HG03342 (cell line): ENCODE results near the gene PRTG.
"Not testable (repeated sequence)": the region's sequence is repeated elsewhere in the genome, so short reads cannot be mapped to it uniquely, and the experiment has no call there.

ENCODE experiments used
- ATAC-seq: cut with Tn5 transposase; IDR thresholded peaks from one replicate; pipeline ENCODE4 v1.9.1; 2021; ENCODE audit warnings: mild to moderate bottlenecking, moderate library complexity; ENCODE audit not compliant: unreplicated experiment

PRTG gene

GRCh38 chr15:55649058-55649423 is 93.9 kb downstream of the PRTG start:
- ATAC-seq, result no peak

DNA sequence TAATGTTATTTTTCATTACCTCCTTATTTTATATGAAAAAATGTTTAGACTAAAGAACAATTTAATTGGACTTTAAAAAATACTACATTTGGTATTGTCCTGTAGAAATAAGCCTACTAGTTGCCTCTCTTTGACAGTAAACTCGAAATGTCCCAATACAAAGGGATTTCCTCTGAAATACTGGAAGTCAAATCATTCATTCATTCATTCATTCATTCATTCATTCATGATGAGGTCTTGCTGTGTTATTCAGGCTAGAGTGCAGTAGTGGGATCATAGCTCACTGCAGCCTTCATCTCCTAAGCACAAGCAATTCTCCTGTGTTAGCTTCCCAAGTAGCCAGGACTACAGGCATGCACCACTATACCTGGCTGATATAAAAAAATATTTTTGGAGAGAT is 104.2 kb downstream of the PRTG start:
- no peak for ATAC-seq

DNA sequence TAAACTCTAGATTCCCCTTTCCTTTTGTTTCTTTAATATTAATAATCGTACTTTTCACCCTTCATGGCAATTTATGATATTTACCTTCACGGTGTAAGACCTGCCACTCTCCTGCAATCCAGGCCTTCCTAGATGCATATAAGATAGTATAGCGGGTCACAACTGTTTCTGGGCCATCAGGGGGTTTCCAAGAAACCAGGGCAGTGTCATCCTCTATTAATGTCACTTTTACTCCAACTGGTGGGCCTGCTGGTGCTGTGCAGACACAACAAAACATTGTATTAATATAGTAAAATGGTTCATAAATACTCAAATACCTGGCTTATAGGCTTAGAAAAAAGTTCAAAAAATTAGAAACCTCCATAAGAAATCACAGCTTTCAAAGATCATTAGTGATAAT is 105.9 kb downstream of the PRTG start:
- ATAC-seq, result no peak

GRCh38 chr15:55633731-55634130 is 109.2 kb downstream of the PRTG start:
- no peak for ATAC-seq

DNA sequence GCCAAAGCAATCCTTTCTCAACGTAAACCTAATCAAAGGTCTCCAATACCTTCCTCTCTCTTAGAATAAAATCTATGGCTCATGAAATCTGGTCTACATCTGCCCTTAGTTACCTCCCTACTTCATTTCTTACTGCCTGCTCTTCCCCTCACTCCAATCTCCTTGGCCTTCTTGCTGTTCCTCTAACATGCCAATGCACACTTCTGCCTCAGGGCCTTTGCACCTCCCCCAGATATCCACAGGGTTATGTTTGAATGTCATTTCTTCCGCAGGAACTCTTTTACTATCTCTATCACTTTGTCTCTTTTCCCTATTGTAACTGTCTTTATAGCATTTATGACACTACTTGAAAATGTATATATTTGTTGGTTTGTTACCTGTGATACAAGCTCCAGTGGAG is 110.5 kb downstream of the PRTG start:
- no peak for ATAC-seq

GRCh38 chr15:55630858-55631257 is 112.1 kb downstream of the PRTG start:
- no peak for ATAC-seq

DNA sequence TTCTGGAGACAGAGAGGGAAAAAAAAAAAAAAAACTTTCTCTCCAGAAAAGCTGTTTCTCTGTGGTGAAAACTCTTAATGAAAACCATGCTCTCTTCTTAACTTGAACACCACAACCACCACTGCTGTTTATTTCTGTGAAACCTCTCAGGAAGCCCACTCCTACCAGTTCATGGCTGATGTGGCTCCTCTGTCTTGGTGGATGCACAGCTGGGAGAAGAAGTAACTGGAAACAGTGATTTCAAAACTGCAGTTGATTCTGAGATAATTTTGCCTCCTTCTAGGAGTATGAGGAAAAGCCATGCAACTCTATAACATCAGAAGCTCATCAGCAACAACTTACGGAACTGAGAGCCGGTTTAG is 114.6 kb downstream of the PRTG start:
- ATAC-seq, result no peak

DNA sequence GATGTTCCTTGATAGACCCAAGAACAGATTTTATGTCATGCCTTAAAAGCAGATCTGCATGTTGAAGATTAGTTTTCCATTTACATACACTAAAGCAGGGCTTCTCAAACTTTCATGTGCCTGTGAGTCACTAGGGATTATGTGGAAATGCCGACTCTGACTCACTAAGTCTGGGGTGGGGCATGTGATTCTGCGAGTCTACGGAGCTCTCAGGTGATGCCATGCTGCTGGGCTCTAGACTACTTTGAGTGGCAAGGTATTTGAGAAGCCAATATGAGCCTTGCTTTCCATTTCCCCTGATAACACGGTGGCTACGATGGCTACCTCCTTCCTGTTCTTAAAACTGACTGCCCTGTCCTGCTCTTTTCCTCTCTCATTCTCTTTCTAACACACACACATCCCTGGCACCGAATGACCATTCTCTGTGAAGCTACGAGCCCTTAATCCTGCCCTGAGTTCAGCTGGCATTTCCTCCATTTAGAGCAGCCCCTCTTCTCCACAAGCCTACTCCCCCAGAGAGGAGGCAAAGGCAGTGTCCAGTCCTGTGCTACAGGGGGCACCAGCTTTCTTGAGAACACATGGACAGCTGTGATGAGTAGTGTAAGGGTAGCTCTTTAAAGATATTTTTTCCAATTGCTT is 115.1 kb downstream of the PRTG start:
- ATAC-seq, result no peak

GRCh38 chr15:55619783-55620182 is 123.2 kb downstream of the PRTG start:
- no peak for ATAC-seq

DNA sequence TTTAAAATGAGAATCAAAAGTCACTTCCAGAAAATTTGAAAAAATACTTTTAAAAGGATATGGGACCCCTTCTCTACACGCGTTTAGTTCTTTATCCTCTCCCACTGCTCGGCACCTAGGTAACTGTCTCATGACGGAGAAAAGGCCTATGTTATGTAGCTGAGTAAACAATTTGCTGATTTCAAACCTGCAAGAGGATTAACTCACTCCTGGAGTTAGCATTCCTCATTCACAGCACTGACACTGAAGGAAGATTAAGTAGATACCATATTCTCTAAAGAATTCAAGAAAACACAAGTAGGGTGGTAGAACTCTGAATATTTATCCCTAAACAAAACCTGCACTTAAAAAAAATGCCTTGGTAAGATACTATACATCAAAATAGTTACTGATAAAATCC is 124.6 kb downstream of the PRTG start:
- ATAC-seq, result no peak

DNA sequence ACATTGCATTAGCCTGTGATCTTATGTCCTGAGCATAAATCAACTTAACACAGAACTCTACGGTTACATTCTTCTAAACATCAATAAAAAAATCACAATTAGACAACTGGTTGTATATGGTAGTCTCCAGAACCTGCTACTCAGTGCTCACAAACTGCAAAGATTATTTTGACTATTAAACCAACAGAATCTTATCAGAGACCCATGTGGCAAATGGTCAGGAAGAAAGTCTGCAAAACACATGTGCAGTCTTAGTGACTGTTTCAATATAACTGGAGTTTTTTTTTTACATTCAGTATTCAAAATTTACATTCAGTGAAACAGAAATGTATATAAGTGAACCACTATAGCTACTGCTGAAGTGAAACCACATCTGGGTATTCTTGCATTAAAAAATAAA is 127.5 kb downstream of the PRTG start:
- ATAC-seq, result no peak

- ATAC-seq, result no peak
Observed at GRCh38 chr15:55613727-55614126, 129.2 kb downstream of the PRTG start.

- no peak for ATAC-seq
Observed at GRCh38 chr15:55606214-55606613, 136.7 kb downstream of the PRTG start.

GRCh38 chr15:55601374-55601773 is 141.6 kb downstream of the PRTG start:
- no peak for ATAC-seq

GRCh38 chr15:55599439-55599838 is 143.5 kb downstream of the PRTG start:
- no peak for ATAC-seq

GRCh38 chr15:55593019-55593418 is 149.9 kb downstream of the PRTG start:
- ATAC-seq, result not testable (repeated sequence)

DNA sequence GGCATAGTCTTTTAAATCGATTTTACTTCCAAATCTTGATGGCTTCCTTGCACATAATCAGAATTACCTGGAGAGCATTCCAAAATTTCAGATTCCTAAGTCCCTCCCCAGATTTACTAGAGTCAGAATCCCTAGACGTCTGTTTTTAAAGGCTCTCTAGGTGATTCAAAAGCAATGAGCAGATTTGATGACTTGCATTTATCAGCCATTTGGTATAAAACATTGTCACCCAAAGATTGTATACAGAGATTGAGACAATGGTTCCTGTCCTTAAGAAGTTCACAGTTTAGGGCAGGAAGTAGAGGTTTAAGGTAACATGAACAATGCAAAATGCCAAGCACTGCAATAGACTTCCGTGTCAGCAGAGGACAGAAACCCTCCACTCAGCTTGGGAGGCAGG is 152.2 kb downstream of the PRTG start:
- ATAC-seq, result no peak

- ATAC-seq, result no peak
Observed at GRCh38 chr15:55589287-55589686, 153.7 kb downstream of the PRTG start.

GRCh38 chr15:55588815-55589115 is 154.2 kb downstream of the PRTG start:
- ATAC-seq, result no peak

- peak; percentile 55 for ATAC-seq
Observed at GRCh38 chr15:55588070-55588814, 154.7 kb downstream of the PRTG start, which contains the start of gene PYGO1. TSS of gene PYGO1 (minus strand) at chr15:55588345. CDS start at chr15:55587883, 462 bp downstream.

- ATAC-seq, result peak; percentile 41
Observed at GRCh38 chr15:55587321-55588069, 155.5 kb downstream of the PRTG start.

- ATAC-seq, result no peak
Observed at GRCh38 chr15:55586808-55587207, 156.1 kb downstream of the PRTG start.
